B cell (primary cell): ENCODE results near the gene SGTA. TPM values are rescaled to one million over a fixed set of nuclear protein-coding genes. Genes with fewer than 3 reads are reported as not detected.

Experiments
- ATAC-seq: fragments of 200-7000 bp; cut with Tn5 transposase; one replicate; pipeline ENCODE4 v1.10.0; 2021; ENCODE audit warnings: low read depth, mild to moderate bottlenecking, moderate number of reproducible peaks, moderate library complexity
- CTCF ChIA-PET: fragments of 350-600 bp; sonication (Branson Sonifier 250); formaldehyde crosslinking; loops from one replicate; lab custom pipeline; 2021; ENCODE audit warnings: antibody characterized with exemption, inconsistent platforms; lab: Charles Lee
- POLR2A ChIA-PET: fragments of 350-600 bp; sonication (Branson Sonifier 250); formaldehyde crosslinking; loops from one replicate; lab custom pipeline; 2021; ENCODE audit warnings: antibody characterized with exemption; lab: Charles Lee
- DNase-seq: peaks from one replicate; pipeline ENCODE4 v3.0.0; 2013
- H2AFZ ChIP-seq: 2 replicates; pipeline ENCODE4 v1.6.1; 2012; ENCODE audit warnings: mild to moderate bottlenecking, low read depth, low read length; ENCODE audit not compliant: insufficient read depth, poor library complexity, severe bottlenecking
- H3K27ac ChIP-seq, 2 donors: 1 replicate in 1 of 2; 2 replicates in 1 of 2; pipeline ENCODE4 v1.5.1; 2012 to 2013; ENCODE audit warnings: low read length in 2 of 2, mild to moderate bottlenecking in 2 of 2, moderate library complexity in 1 of 2
- H3K27me3 ChIP-seq, 4 experiments: fragments of 200-600 bp in 1 of 4; sonication (generic) in 1 of 4; replicated peaks in 1 of 4; 1 replicate in 2 of 4; 2 replicates in 2 of 4; pipeline versions ENCODE4 v1.6.1 to v1.7.0; 2013 to 2016; ENCODE audit warnings: low read length in 3 of 4, mild to moderate bottlenecking in 2 of 4, mixed read lengths in 1 of 4, moderate library complexity in 1 of 4; ENCODE audit not compliant: insufficient read depth in 4 of 4, control insufficient read depth in 3 of 4; ENCODE audit errors: control extremely low read depth in 1 of 4
- H3K36me3 ChIP-seq, 2 experiments: replicated peaks in 1 of 2; 1 replicate in 1 of 2; 2 replicates in 1 of 2; pipeline versions ENCODE4 v1.6.1 to v1.7.1; 2013; ENCODE audit warnings: low read length in 1 of 2; ENCODE audit not compliant: insufficient read depth in 2 of 2, control insufficient read depth in 1 of 2; ENCODE audit errors: control extremely low read depth in 1 of 2, extremely low read depth in 1 of 2
- H3K4me1 ChIP-seq, 2 donors: fragments of 200-600 bp in 1 of 2; sonication (generic) in 1 of 2; 1 replicate in 1 of 2; 2 replicates in 1 of 2; pipeline versions ENCODE4 v1.5.1 to v1.6.1; 2013 to 2017; ENCODE audit warnings: low read length in 2 of 2; ENCODE audit not compliant: control insufficient read depth in 2 of 2, insufficient read depth in 2 of 2
- H3K4me2 ChIP-seq: replicated peaks from 2 replicates; pipeline ENCODE3; 2012; ENCODE audit warnings: mild to moderate bottlenecking, low read depth, low read length; ENCODE audit not compliant: poor library complexity, severe bottlenecking
- H3K4me3 ChIP-seq, 5 experiments: fragments of 200-600 bp in 1 of 5; sonication (generic) in 1 of 5; 1 replicate in 3 of 5; 2 replicates in 2 of 5; pipeline versions ENCODE4 v1.5.1 to v1.7.0; 2011 to 2016; ENCODE audit warnings: low read length in 4 of 5, mild to moderate bottlenecking in 4 of 5, low read depth in 2 of 5, control low read depth in 1 of 5, moderate library complexity in 1 of 5; ENCODE audit not compliant: insufficient read depth in 1 of 5; ENCODE audit errors: control extremely low read depth in 1 of 5, extremely low read depth in 1 of 5
- H3K79me2 ChIP-seq: fragments of 200-600 bp; sonication (generic); one replicate; pipeline ENCODE4 v1.6.0; 2016; ENCODE audit warnings: low read length; ENCODE audit not compliant: control insufficient read depth, insufficient read depth
- H3K9ac ChIP-seq: fragments of 200-600 bp; sonication (generic); 2 replicates; pipeline ENCODE4 v1.6.1; 2017; ENCODE audit warnings: mild to moderate bottlenecking, low read length, moderate library complexity
- H3K9me3 ChIP-seq, 3 donors: one replicate each; pipeline versions ENCODE4 v1.6.1 to v1.7.1; 2013; ENCODE audit warnings: low read length in 2 of 3; ENCODE audit not compliant: control insufficient read depth in 2 of 3, insufficient read depth in 1 of 3; ENCODE audit errors: control extremely low read depth in 1 of 3
- H4K20me1 ChIP-seq: 2 replicates; pipeline ENCODE4 v1.6.0; 2012; ENCODE audit warnings: mild to moderate bottlenecking, low read length; ENCODE audit not compliant: insufficient read depth, control insufficient read depth, poor library complexity, severe bottlenecking
- H3K27ac Mint-ChIP-seq: one replicate; pipeline ENCODE4 v1.8.0; 2021; ENCODE audit warnings: mixed read lengths
- H3K27me3 Mint-ChIP-seq: one replicate; pipeline ENCODE4 v1.8.0; 2021; ENCODE audit warnings: mixed read lengths
- H3K4me1 Mint-ChIP-seq: one replicate; pipeline ENCODE4 v1.8.0; 2021; ENCODE audit warnings: mixed read lengths
- H3K4me3 Mint-ChIP-seq: one replicate; pipeline ENCODE4 v1.8.0; 2021; ENCODE audit warnings: mixed read lengths
- H3K9me3 Mint-ChIP-seq: one replicate; pipeline ENCODE4 v1.8.0; 2022; ENCODE audit warnings: mixed read lengths; ENCODE audit not compliant: insufficient read depth
- EZH2 ChIP-seq: IDR thresholded peaks from 2 replicates; pipeline ENCODE4 v1.6.1; 2012; ENCODE audit warnings: borderline replicate concordance, low read depth, mild to moderate bottlenecking, moderate library complexity, low read length; ENCODE audit not compliant: insufficient read depth, poor library complexity, severe bottlenecking
- WGBS: methylation state at CpG from one replicate; pipeline ENCODE4 v1.1.5; 2013; ENCODE audit warnings: missing lambda C conversion rate; ENCODE audit not compliant: insufficient coverage; 5-methylcytosine and 5-hydroxymethylcytosine counted together
- intact Hi-C: fragments of 100-400 bp; cut with micrococcal nuclease; formaldehyde crosslinking; loops from one replicate; pipeline ENCODE4 v1.10.0; 2022
- polyA plus RNA-seq: library from polyadenylated mRNA; depleted of rRNA; stranded (reverse); fragments of >200 nt; gene quantifications from 2 replicates; pipeline ENCODE4 v1.2.3, GENCODE V29; 2012
- total RNA-seq, 2 donors: library from RNA; stranded (reverse); fragments of 120-200 nt in 1 of 2; gene quantifications; 1 replicate in 1 of 2; 2 replicates in 1 of 2; pipeline versions ENCODE4 v1.2.3 to v1.2.4, GENCODE V29; 2013 to 2022
- TF ChIP-seq, protein P1 (sequence below): fragments of 200-600 bp; IDR thresholded peaks from one replicate; pipeline ENCODE4 v1.8.0; 2022; ENCODE audit warnings: antibody characterized with exemption, mild to moderate bottlenecking

SGTA gene
- total and polyA plus RNA-seq, 2 donors (not counting 1 experiment from before 2014, with no cell fraction given): 36.6 to 42.0 TPM

DNA sequence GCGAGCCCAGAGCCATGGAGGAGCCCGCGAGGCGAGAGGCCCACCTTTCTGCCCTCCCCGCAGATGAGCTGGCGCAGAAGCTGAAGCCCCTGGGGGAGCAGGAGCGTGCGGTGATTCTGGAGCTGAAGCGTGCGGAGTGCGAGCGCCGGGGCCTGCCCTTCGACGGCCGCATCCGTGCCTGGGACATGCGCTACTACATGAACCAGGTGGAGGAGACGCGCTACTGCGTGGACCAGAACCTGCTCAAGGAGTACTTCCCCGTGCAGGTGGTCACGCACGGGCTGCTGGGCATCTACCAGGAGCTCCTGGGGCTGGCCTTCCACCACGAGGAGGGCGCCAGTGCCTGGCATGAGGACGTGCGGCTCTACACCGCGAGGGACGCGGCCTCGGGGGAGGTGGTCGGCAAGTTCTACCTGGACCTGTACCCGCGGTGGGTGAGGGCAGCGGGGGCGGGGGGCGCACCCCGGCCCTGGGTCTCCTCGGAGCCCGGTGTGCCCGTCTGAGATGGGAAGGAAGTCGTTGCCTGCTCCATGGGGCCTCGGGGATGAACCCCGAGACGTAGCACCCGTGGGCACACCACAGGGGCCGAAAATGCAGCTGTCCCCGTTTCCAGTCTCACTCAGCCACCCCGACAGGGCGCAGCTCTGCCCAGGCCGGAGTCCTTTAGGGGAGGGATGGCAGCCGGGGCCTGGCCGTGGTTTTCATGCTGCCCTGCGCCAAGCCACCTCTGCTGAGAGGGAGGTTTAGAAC, 24.5 kb upstream of the SGTA start:
- H2AFZ ChIP-seq: no peak overlapping the region
- DNase-seq: no peak
- no peak overlapping the region for H3K27ac ChIP-seq
- no peak for TF ChIP-seq EZH2
- TF ChIP-seq, protein P1, sequence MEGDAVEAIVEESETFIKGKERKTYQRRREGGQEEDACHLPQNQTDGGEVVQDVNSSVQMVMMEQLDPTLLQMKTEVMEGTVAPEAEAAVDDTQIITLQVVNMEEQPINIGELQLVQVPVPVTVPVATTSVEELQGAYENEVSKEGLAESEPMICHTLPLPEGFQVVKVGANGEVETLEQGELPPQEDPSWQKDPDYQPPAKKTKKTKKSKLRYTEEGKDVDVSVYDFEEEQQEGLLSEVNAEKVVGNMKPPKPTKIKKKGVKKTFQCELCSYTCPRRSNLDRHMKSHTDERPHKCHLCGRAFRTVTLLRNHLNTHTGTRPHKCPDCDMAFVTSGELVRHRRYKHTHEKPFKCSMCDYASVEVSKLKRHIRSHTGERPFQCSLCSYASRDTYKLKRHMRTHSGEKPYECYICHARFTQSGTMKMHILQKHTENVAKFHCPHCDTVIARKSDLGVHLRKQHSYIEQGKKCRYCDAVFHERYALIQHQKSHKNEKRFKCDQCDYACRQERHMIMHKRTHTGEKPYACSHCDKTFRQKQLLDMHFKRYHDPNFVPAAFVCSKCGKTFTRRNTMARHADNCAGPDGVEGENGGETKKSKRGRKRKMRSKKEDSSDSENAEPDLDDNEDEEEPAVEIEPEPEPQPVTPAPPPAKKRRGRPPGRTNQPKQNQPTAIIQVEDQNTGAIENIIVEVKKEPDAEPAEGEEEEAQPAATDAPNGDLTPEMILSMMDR: no peak
- H3K79me2 ChIP-seq: no peaks in the 10 kb centered on the region
- H3K36me3 ChIP-seq: peaks cover 0 to 30% of the 10 kb centered on the region in 2 experiments
- 99% methylated on average over 56 of the region's 56 CpGs for WGBS
- intact Hi-C loops: no loop called here
- ATAC-seq: no peak
- ChIA-PET POLR2A (no interaction called here), CTCF (no interaction called here)
- no peak overlapping the region for H3K9ac ChIP-seq
- no peaks in the 10 kb centered on the region for H3K9me3 Mint-ChIP-seq
- no peak overlapping the region for H3K4me3 ChIP-seq
- no peaks in the 10 kb centered on the region for H4K20me1 ChIP-seq
- no peak overlapping the region for H3K4me2 ChIP-seq
- H3K4me3 Mint-ChIP-seq: no peak overlapping the region
- no peaks in the 10 kb centered on the region for H3K4me1 ChIP-seq
- H3K9me3 ChIP-seq: no peaks in the 10 kb centered on the region
- H3K27me3 ChIP-seq: no peaks in the 10 kb centered on the region
- H3K4me1 Mint-ChIP-seq: no peaks in the 10 kb centered on the region
- H3K27ac Mint-ChIP-seq: no peak overlapping the region
- H3K27me3 Mint-ChIP-seq: no peaks in the 10 kb centered on the region

DNA sequence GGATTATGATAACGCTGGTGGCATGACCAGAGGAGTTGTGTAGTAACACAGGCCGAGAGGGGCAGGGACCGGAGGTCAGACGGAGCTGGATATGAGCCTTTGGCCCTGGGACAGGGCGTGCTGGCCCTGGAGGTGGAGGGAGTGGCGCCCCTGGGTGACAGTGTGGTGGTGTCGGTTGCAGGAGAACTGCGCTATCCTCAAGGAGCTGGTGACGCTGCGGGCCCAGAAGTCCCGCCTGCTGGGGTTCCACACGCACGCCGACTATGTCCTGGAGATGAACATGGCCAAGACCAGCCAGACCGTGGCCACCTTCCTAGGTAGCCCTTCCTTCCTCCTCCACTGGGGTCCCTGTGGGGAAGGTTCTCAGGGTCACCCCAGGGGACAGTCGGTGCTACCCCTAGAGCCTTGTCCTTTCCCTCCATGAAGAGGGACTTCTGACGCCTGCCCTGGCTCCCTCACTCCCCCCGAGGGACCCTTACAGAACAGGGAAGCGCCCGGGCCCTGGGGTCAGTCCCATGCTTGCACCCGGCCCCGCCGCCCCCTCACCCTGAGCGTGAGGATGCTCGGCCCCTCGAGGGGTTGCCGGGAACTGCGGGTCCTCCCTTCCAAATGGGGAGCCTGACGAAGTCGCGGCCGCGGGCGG, 23.8 kb upstream of the SGTA start:
- H3K27me3 ChIP-seq: no peaks in the 10 kb centered on the region
- ATAC-seq: no peak
- TF ChIP-seq EZH2: no peak
- TF ChIP-seq, protein P1: no peak
- ChIA-PET POLR2A (no interaction called here), CTCF (no interaction called here)
- peaks cover 5% of the 10 kb centered on the region for H3K79me2 ChIP-seq
- WGBS: 98% methylated on average over 26 of the region's 34 CpGs
- no peak overlapping the region for H3K27ac ChIP-seq
- no peak overlapping the region for H3K4me2 ChIP-seq
- no peaks in the 10 kb centered on the region for H3K9me3 ChIP-seq
- Mint-ChIP-seq H3K4me1 (no peaks in the 10 kb centered on the region), H3K27me3 (no peaks in the 10 kb centered on the region), H3K27ac (no peak overlapping the region), H3K9me3 (no peaks in the 10 kb centered on the region), H3K4me3 (no peak overlapping the region)
- no peak overlapping the region for H2AFZ ChIP-seq
- intact Hi-C loops: no loop called here
- H3K4me3 ChIP-seq: no peak overlapping the region
- no peak overlapping the region for H3K9ac ChIP-seq
- no peaks in the 10 kb centered on the region for H3K4me1 ChIP-seq
- no peaks in the 10 kb centered on the region for H4K20me1 ChIP-seq
- no peak for DNase-seq
- H3K36me3 ChIP-seq: peaks cover 0 to 28% of the 10 kb centered on the region in 2 experiments
